Brain pericyte (primary cell): ENCODE measurements around the gene SGPP1.
A peak's percentile ranks its signal among the peaks of the same experiment; 100 is the strongest.
"Not testable (repeated sequence)": the region's sequence is repeated elsewhere in the genome, so short reads cannot be mapped to it uniquely, and the experiment has no call there.

Source experiments
- DNase-seq: peaks from one replicate; pipeline ENCODE4 v3.0.0-alpha.2; 2012; ENCODE audit warnings: low read depth, low spot score

SGPP1 gene

GRCh38 chr14:63673886-63674497 lies 53.9 kb downstream of the SGPP1 start:
- DNase-seq = no peak

DNA sequence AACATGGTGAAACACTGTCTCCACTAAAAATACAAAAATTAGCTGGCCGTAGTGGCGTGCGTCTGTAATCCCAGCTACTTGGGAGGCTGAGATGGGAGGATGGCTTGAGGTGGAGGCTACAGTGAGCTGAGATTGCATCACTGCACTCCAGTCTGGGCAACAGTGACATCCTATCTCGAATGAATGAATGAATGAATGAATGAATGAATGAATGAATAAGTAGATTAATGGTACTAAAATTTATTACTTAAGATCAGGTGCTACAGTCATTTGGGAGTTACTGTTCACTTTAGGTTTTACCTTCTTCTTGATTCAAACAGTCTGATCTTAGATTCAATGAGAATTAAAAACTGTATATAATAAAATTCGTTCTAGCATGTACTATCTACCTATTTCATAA lies 54.6 kb downstream of the SGPP1 start:
- no peak for DNase-seq

GRCh38 chr14:63672417-63673180 lies 55.3 kb downstream of the SGPP1 start:
- DNase-seq = no peak

DNA sequence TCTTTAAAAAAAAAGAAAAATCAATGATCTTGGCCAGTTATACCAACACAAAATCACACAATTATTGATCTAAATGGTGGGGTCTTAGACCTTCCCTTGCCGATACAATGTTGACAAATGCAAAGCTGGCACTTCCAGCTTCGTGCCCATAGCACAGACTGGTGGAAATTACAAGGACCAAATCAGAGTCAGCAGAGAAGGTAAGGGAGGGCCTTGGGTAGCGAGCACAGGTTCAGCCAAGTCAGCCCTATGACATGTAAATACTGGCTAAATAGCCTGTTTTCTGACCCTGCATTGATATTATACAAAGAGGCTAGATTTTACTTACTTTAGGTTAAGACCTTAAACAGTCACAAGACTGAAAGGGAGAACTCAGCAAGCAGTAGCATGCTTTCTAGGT lies 55.9 kb downstream of the SGPP1 start:
- no peak for DNase-seq

DNA sequence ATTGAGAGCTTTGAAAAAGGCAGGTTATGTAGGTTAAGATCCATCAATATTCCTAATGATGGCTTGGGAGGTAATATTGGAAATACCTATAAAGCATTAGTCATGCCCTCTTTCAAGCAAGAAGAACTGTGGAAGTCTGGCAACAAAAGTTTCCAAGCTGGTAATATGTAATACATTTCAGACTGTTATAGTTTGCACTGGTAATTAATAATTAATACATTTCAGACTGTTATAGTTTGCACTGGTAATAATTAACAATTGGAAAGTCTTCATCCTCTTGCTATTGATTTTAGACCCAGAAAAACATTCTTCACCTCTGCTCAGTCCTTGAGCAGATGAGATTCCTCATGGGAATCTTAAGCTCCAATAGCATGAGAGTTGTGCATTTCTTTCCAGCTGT lies 57.2 kb downstream of the SGPP1 start:
- DNase-seq = no peak

DNA sequence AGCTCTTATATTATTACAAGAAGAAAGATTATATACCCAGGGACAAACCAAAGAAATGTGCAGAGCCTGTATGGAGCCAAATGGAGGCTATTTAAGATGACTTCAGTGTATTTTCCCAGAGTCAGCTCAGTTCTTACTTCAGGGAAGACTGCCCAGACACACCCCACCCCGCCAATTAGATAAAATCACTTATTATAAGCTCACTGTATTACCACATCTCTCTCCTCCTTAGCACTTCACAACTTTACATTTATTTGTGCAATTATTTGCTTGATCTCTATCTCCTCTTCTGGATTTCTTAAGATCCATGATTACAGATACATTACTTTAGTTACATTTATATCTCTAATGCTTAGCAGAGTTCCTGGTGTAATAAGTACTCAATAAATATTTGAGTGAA lies 61.5 kb downstream of the SGPP1 start:
- DNase-seq = no peak

GRCh38 chr14:63663428-63664341 lies 64.2 kb downstream of the SGPP1 start:
- no peak for DNase-seq

- no peak for DNase-seq
These were observed 65.1 kb downstream of the SGPP1 start for GRCh38 chr14:63662776-63663175.

GRCh38 chr14:63661881-63662280 lies 66.0 kb downstream of the SGPP1 start:
- DNase-seq = not testable (repeated sequence)

DNA sequence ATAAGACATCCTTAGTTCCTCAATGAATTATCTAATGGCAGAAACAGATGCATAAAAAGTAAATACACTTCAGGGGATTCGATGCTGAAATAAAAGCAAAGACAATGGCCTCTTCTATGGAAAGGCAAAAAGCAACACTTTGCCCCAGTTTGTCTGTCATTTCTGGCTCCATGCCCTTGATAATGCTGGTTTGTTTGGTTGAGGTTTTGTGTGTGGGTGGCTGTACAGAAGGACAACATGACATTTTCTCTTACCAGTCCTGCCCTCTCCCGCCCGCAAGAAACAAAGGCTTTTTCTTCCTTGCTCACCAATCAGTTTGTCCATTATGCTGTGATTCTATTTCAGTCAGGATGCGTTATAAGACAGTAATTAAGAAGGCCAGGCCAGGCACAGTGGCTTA lies 68.1 kb downstream of the SGPP1 start:
- no peak for DNase-seq

- DNase-seq = no peak
These were observed 71.7 kb downstream of the SGPP1 start for GRCh38 chr14:63656194-63656593.

DNA sequence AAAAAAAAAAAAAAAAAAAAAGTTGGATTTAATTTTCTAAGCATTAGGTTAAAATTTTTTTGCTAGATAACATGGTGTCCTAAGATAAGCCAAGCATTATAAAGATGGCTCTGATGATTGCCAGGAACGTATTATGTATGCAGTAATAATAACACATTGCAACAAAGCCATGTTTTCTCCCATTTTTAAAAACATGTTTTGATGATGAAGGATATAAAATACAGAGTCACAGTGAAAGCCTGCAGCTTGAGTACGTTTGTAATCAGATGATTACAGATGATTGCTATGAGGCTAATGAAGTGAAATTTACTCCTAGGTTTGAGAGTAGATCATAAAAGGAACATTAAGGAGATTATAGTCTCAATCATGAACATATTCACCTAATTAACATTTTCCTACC lies 72.9 kb downstream of the SGPP1 start:
- DNase-seq = no peak

GRCh38 chr14:63654346-63654745 lies 73.5 kb downstream of the SGPP1 start:
- DNase-seq = no peak

- no peak for DNase-seq
These were observed 75.5 kb downstream of the SGPP1 start for GRCh38 chr14:63652406-63652805.

DNA sequence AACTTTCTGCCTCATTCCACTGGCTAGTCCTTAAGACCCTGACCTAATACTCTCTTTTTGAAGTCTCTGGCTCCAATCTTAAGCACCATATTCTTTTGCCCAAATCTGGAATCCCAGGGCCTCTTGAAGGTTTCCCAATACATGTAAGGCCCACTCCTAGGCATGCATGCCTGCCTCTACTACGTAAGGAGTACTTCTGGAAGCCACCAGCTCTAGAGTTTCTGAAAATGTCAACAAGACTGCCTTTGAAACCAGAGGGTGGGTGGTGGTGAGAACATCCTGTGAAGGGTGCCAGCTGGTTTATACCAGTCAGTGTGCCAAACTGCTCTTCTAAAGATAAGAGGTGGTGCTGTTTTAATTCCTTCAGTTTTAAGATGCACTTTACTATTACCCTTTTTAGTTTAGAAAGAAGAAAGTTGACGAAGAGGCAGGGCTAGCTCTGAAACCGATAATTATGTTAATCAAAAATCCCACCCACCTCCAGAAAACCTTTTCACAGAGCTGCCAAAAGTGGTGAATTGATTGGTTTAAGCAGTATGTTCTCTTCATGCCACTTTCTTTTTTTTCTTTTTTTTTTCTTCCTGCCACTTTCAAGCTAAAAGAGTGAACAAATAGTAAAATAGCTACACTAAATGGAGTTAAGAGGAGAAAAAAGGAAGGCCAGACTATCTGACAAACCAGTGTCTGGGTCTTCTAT lies 77.5 kb downstream of the SGPP1 start:
- no peak for DNase-seq

DNA sequence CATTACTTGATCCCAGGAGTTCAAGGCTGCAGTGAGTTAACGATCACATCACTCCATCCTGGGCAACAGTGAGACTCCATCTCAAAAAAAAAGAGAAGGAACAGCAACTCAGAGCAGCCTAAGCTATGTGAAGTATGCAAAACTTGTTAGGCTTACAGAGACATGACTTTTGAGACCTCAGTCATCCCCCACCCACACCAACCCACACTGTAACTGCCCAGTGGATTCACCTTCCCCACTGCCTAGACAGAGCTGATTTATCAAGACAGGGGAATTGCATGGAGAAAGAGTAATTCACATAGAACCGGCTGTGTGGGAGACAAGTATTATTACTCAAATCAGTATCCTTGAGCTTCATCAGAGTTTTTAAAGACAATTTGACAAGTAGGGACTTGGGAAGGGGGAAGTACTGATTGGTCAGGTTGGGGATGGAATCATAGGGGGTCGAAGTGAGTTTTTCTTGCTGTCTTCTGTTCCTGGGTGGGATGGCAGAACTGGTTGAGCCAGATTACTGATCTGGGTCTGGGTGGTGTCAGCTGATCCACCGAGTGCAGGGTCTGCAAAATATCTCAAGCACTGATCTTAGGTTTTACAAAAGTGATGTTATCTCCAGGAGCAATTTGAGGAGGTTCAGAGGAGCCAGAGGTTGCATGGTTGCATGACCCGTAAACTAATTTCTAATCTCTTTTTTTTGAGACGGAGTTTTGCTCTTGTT lies 80.0 kb downstream of the SGPP1 start:
- no peak for DNase-seq

DNA sequence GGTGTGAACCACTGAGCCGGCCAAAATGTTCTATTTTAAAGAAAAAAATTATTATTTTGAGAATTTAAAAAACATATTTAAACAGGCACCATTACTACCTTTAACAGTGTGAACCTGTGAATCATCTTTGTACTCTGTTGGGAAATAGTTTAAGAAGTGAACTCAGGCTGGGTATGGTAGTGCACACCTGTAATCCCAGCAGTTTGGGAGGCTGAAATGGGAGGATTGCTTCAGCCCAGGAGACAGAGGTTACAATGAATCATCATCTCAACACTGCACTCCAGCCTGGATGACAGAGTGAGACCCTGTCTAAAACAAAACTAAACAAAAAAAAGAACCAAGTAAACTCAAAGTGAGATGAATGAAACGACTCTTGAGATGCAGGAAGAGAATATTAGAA lies 83.1 kb downstream of the SGPP1 start:
- DNase-seq = no peak

GRCh38 chr14:63642656-63643382 lies 85.0 kb downstream of the SGPP1 start:
- peak; percentile 8 for DNase-seq

GRCh38 chr14:63642229-63642611 lies 85.6 kb downstream of the SGPP1 start:
- no peak for DNase-seq

- peak; percentile 99 for DNase-seq
These were observed 86.2 kb downstream of the SGPP1 start, which contains the start of gene WDR89 for GRCh38 chr14:63641473-63642228. WDR89 (minus strand) TSS chr14:63641871; CDS start chr14:63599942, 41,929 bp downstream.
